ENCODE results near the gene ETNK2.

The ETNK2 gene

DNA sequence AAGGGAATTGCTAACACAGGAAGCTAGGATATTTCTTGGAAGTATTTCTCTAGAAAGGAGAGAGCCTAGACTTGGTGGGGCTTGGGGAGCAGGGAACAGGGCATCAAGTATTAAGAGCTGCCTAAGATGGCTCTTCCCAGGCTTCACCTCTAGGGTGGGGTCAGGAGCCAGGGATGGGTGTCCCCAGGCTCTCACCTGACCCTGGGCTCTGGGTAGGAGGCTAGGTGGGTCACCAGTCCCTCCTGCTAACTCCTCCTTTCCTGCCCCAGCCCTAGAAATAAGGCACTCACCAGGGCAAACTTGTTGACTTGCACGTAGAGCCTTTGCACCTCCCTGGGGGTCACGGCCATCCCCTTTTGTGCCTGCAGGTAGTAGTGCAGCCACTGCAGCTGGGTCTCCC is 15.0 kb downstream of the ETNK2 start:
- no peak for TF ChIP-seq CTCF (IDR thresholded peaks at IDR 0.05; ENCODE audit: extremely low read depth, missing control alignments)
- DNase-seq (ENCODE audit: low spot score) = no peak

DNA sequence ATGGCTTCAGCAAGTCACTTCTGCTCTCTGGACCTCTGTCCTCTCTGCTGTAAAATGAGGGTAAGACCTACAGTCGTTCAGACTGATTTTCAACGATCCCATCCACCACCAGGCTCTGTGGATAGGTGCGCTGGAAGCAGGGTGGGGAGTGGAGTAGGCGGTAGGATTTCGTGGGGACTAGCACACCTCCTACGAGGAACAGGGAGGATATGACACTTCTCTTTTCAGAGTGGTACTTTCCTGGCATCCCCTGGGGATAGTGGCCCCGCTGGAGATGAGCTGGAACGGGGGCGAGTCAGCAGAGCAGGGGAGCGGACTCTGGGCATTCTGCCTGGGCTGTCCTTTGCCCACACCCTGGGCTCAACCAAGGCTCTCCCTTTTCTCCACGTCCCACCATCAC is 17.7 kb downstream of the ETNK2 start:
- no peak for TF ChIP-seq CTCF (IDR thresholded peaks at IDR 0.05; ENCODE audit: extremely low read depth, missing control alignments)
- DNase-seq (ENCODE audit: low spot score) = no peak

GRCh38 chr1:204132718-204133117 is 19.1 kb downstream of the ETNK2 start:
- no peak for DNase-seq (ENCODE audit: low spot score)
- no peak for TF ChIP-seq CTCF (IDR thresholded peaks at IDR 0.05; ENCODE audit: extremely low read depth, missing control alignments)

- DNase-seq (ENCODE audit: low spot score) = no peak
- TF ChIP-seq CTCF (IDR thresholded peaks at IDR 0.05; ENCODE audit: extremely low read depth, missing control alignments) = no peak
These were observed 19.9 kb downstream of the ETNK2 start for GRCh38 chr1:204131978-204132377.

- TF ChIP-seq CTCF (IDR thresholded peaks at IDR 0.05; ENCODE audit: extremely low read depth, missing control alignments) = no peak
These were observed 20.6 kb downstream of the ETNK2 start for GRCh38 chr1:204130981-204131892.

DNA sequence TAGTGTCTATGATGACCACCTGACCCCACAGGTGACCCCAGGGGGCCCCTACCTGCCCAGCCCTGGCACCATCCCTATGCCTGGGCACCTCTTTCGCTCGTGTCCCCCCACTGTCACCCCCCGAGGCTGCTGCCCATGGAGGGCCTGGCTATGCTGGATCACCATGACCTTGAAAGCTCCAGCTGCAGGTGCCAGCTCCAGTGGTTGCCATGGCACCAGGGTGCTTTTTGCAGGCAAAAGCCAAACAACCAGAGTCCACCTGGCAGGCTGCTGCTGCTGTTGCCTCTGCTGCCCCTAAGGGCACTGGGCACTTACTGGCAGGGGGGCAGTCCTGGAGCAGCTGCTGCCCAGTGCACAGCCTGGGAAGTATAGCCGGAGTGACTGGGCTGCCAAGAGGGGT is 21.7 kb downstream of the ETNK2 start:
- TF ChIP-seq CTCF (IDR thresholded peaks at IDR 0.05; ENCODE audit: extremely low read depth, missing control alignments) = no peak
- DNase-seq (ENCODE audit: low spot score) = no peak

More at GRCh38 chr1:204130981-204131892, 20.6 kb downstream of the ETNK2 start:
- no peak for DNase-seq (ENCODE audit: low spot score)

DNA sequence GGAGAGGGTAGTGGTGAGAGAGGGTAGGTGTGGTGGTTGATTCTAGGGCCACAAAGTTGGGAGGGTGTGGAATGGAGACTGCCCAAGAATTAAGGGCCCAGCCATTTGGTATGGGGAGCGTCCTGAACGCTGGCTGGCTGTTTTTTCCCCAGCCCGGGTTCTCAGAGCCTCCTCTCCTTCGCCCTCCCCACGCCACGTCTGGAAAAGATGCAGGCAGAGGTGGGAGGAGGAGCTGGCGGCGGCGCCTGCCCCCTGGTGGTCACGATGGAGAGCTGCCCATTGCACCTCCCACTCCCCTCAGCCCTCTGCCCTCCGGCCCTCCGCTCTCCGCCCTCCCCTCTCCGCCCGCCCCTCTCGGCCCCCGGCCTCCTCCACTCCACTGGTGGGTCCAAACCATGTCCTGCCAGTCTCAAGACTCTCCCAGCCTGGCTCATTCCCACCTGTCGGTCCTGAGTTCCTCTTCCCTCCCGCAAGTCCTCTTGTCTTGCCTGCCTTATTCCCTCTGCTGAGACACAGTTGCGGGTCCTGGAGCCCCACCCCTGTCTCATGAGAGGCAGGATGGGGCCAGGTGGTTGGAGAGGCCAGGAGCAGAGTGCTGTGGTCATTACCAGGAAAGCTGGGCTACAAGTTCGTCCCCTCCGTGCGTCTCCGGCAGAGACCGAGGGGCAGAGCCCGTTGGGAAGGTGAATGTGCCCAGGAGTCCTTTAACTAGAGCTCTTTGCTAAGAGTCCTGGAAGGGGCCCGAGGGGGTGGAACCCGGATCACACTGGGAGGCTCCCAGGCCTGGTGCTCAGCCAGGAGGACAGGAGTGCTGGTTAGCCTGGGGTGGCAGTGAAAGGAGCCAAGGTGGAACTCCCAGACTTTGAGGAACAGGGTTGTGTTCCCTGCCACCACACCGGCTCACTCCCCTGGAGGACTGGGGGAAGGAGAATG is 22.6 kb downstream of the ETNK2 start:
- peak; percentile 91 for DNase-seq (ENCODE audit: low spot score)
- peak; percentile 80 for TF ChIP-seq CTCF (IDR thresholded peaks at IDR 0.05; ENCODE audit: extremely low read depth, missing control alignments)
